ENCODE measurements around the gene LIPK. TPM values are rescaled to one million over a fixed set of nuclear protein-coding genes. Genes with fewer than 3 reads are reported as not detected.

LIPK gene
- total RNA-seq = not detected
- total RNA-seq (2013) = not detected

DNA sequence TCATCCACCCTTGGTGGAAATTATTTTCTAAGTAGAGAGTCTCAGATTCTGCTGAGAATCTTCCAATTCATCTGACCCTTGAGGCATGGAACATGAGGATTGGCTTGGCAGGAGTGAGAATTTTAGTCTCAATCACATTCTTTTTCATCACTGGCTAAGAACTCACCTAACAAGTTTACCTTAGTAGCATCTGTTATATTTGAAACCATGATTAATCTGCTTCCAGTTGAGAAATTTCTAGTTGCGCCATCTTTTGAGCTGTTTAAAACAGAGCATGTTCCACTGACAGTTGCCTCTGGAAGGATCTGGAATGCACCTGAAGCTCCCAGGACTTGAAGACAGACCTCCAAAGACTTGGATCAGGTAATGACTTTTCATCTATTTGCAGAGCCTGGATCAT, at the start of gene LIPK:
Gene LIPK (plus strand): TSS at position 292 of the 400 bp plus-strand sequence. CDS start 18,295 bp downstream, outside the sequence.
- Mint-ChIP-seq H3K9me3 (no peaks in the 10 kb centered on the region), H3K27ac (no peak within 1 kb of the TSS), H3K27me3 (ENCODE audit: low read depth in 2 of 2) (peaks cover 3 to 14% of the 10 kb centered on the region in 2 donors), H3K36me3 (no peaks in the 10 kb centered on the region), H3K4me1 (no peaks in the 10 kb centered on the region), H3K4me3 (no peak within 1 kb of the TSS)
- ATAC-seq = no peak
- TF ChIP-seq, protein P1, sequence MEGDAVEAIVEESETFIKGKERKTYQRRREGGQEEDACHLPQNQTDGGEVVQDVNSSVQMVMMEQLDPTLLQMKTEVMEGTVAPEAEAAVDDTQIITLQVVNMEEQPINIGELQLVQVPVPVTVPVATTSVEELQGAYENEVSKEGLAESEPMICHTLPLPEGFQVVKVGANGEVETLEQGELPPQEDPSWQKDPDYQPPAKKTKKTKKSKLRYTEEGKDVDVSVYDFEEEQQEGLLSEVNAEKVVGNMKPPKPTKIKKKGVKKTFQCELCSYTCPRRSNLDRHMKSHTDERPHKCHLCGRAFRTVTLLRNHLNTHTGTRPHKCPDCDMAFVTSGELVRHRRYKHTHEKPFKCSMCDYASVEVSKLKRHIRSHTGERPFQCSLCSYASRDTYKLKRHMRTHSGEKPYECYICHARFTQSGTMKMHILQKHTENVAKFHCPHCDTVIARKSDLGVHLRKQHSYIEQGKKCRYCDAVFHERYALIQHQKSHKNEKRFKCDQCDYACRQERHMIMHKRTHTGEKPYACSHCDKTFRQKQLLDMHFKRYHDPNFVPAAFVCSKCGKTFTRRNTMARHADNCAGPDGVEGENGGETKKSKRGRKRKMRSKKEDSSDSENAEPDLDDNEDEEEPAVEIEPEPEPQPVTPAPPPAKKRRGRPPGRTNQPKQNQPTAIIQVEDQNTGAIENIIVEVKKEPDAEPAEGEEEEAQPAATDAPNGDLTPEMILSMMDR (IDR thresholded peaks at IDR 0.05) = no peak
- no peaks in the 10 kb centered on the region for H3K36me3 ChIP-seq (ENCODE audit: control insufficient read depth, insufficient read depth, low read length)
- H3K27ac ChIP-seq (ENCODE audit: low read length) = no peak within 1 kb of the TSS
- no peak within 1 kb of the TSS for H3K4me3 ChIP-seq (ENCODE audit: low read length)
- no peaks in the 10 kb centered on the region for H3K27me3 ChIP-seq (ENCODE audit: control insufficient read depth, insufficient read depth, low read length)
- DNase-seq = no peak
- 97% methylated on average over 1 of the region's 1 CpG for WGBS (ENCODE audit: insufficient coverage)
- H3K4me1 ChIP-seq (ENCODE audit: control insufficient read depth, insufficient read depth, low read length) = no peaks in the 10 kb centered on the region
- intact Hi-C loops (cut with micrococcal nuclease) = no loop called here
- H3K9me3 ChIP-seq (ENCODE audit: control insufficient read depth, insufficient read depth, low read length) = no peaks in the 10 kb centered on the region

- Histone ChIP-seq H3K36me3 (ENCODE audit: control insufficient read depth, insufficient read depth, low read length) (no peaks in the 10 kb centered on the region), H3K9me3 (ENCODE audit: control insufficient read depth, insufficient read depth, low read length) (no peaks in the 10 kb centered on the region), H3K27ac (ENCODE audit: low read length) (no peak overlapping the region), H3K4me3 (ENCODE audit: low read length) (no peak overlapping the region), H3K4me1 (ENCODE audit: control insufficient read depth, insufficient read depth, low read length) (no peaks in the 10 kb centered on the region), H3K27me3 (ENCODE audit: control insufficient read depth, insufficient read depth, low read length) (no peaks in the 10 kb centered on the region)
- Mint-ChIP-seq H3K27ac (no peak overlapping the region), H3K36me3 (no peaks in the 10 kb centered on the region), H3K27me3 (ENCODE audit: low read depth in 2 of 2) (peaks cover 5 to 20% of the 10 kb centered on the region in 2 donors), H3K4me3 (no peak overlapping the region), H3K4me1 (no peaks in the 10 kb centered on the region), H3K9me3 (no peaks in the 10 kb centered on the region)
- WGBS (ENCODE audit: insufficient coverage) = 83% methylated on average over 1 of the region's 1 CpG
- intact Hi-C loops (cut with micrococcal nuclease) = no loop called here
- ATAC-seq (no peak), DNase-seq (no peak)
- TF ChIP-seq, protein P1 (IDR thresholded peaks at IDR 0.05) = no peak
Observed at GRCh38 chr10:88657901-88658300, 48.1 kb upstream of the LIPK start.

- intact Hi-C loops (cut with micrococcal nuclease) = no loop called here
- no peaks in the 10 kb centered on the region for H3K9me3 ChIP-seq (ENCODE audit: control insufficient read depth, insufficient read depth, low read length)
- ATAC-seq (no peak), DNase-seq (no peak)
- no peaks in the 10 kb centered on the region for H3K36me3 ChIP-seq (ENCODE audit: control insufficient read depth, insufficient read depth, low read length)
- no peaks in the 10 kb centered on the region for H3K9me3 Mint-ChIP-seq
- H3K27me3 Mint-ChIP-seq (ENCODE audit: low read depth in 2 of 2) = peaks cover 5 to 20% of the 10 kb centered on the region in 2 donors
- WGBS (ENCODE audit: insufficient coverage) = 92% methylated on average over 2 of the region's 3 CpGs
- no peak overlapping the region for H3K27ac Mint-ChIP-seq
- no peaks in the 10 kb centered on the region for H3K36me3 Mint-ChIP-seq
- TF ChIP-seq, protein P1 (IDR thresholded peaks at IDR 0.05) = no peak
- no peak overlapping the region for H3K4me3 ChIP-seq (ENCODE audit: low read length)
- H3K4me1 Mint-ChIP-seq = no peaks in the 10 kb centered on the region
- no peaks in the 10 kb centered on the region for H3K4me1 ChIP-seq (ENCODE audit: control insufficient read depth, insufficient read depth, low read length)
- no peak overlapping the region for H3K4me3 Mint-ChIP-seq
- H3K27ac ChIP-seq (ENCODE audit: low read length) = no peak overlapping the region
- H3K27me3 ChIP-seq (ENCODE audit: control insufficient read depth, insufficient read depth, low read length) = no peaks in the 10 kb centered on the region
Observed at GRCh38 chr10:88659725-88660597, 46.1 kb upstream of the LIPK start.

- DNase-seq (no peak), ATAC-seq (no peak)
- Mint-ChIP-seq H3K27me3 (ENCODE audit: low read depth in 2 of 2) (peaks cover 5 to 20% of the 10 kb centered on the region in 2 donors), H3K9me3 (no peaks in the 10 kb centered on the region), H3K4me1 (no peaks in the 10 kb centered on the region), H3K4me3 (no peak overlapping the region), H3K27ac (no peak overlapping the region), H3K36me3 (no peaks in the 10 kb centered on the region)
- intact Hi-C loops (cut with micrococcal nuclease) = no loop called here
- WGBS (ENCODE audit: insufficient coverage) = 42% methylated on average over 2 of the region's 3 CpGs
- Histone ChIP-seq H3K27me3 (ENCODE audit: control insufficient read depth, insufficient read depth, low read length) (no peaks in the 10 kb centered on the region), H3K27ac (ENCODE audit: low read length) (no peak overlapping the region), H3K4me3 (ENCODE audit: low read length) (no peak overlapping the region), H3K36me3 (ENCODE audit: control insufficient read depth, insufficient read depth, low read length) (no peaks in the 10 kb centered on the region), H3K4me1 (ENCODE audit: control insufficient read depth, insufficient read depth, low read length) (no peaks in the 10 kb centered on the region), H3K9me3 (ENCODE audit: control insufficient read depth, insufficient read depth, low read length) (no peaks in the 10 kb centered on the region)
- TF ChIP-seq, protein P1 (IDR thresholded peaks at IDR 0.05) = no peak
Observed at GRCh38 chr10:88660598-88660884, 45.5 kb upstream of the LIPK start.
